Endodermal cell (in vitro differentiated cells): Measurements from ENCODE around the gene KLKB1. TPM values are rescaled to one million over a fixed set of nuclear protein-coding genes. Genes with fewer than 3 reads are reported as not detected.

ENCODE experiments used
- DNase-seq: peaks from one replicate; pipeline ENCODE4 v3.0.0-alpha.2; 2017
- H3K27ac ChIP-seq: 2 replicates; pipeline ENCODE4 v1.5.1; 2013; ENCODE audit warnings: mild to moderate bottlenecking, low read depth, low read length, moderate library complexity
- H3K27me3 ChIP-seq: 2 replicates; pipeline ENCODE4 v1.6.1; 2013; ENCODE audit warnings: mild to moderate bottlenecking, low read length, moderate library complexity; ENCODE audit not compliant: insufficient read depth, control insufficient read depth, poor library complexity, severe bottlenecking
- H3K36me3 ChIP-seq: 2 replicates; pipeline ENCODE4 v1.7.0; 2013; ENCODE audit warnings: mild to moderate bottlenecking, low read length, moderate library complexity; ENCODE audit not compliant: control insufficient read depth, insufficient read depth
- H3K4me1 ChIP-seq: one replicate; pipeline ENCODE4 v1.7.0; 2013; ENCODE audit warnings: low read length; ENCODE audit not compliant: control insufficient read depth, insufficient read depth
- H3K4me3 ChIP-seq: 2 replicates; pipeline ENCODE4 v1.5.1; 2013; ENCODE audit warnings: mild to moderate bottlenecking, low read length, moderate library complexity
- H3K9ac ChIP-seq: 2 replicates; pipeline ENCODE4 v1.6.1; 2013; ENCODE audit warnings: mild to moderate bottlenecking, low read length, moderate library complexity; ENCODE audit not compliant: poor library complexity, severe bottlenecking; ENCODE audit errors: extremely low read depth
- H3K9me3 ChIP-seq: 2 replicates; pipeline ENCODE4 v1.6.1; 2013; ENCODE audit warnings: mild to moderate bottlenecking, low read length, moderate library complexity; ENCODE audit not compliant: control insufficient read depth
- H3K27ac Mint-ChIP-seq: 2 replicates; pipeline ENCODE4 v1.8.0; 2020; ENCODE audit warnings: mixed read lengths
- H3K27me3 Mint-ChIP-seq: 2 replicates; pipeline ENCODE4 v1.8.0; 2021; ENCODE audit warnings: mild to moderate bottlenecking, mixed read lengths; ENCODE audit not compliant: insufficient read depth
- H3K36me3 Mint-ChIP-seq: 2 replicates; pipeline ENCODE4 v1.8.0; 2020; ENCODE audit warnings: low read depth, mixed read lengths
- H3K4me1 Mint-ChIP-seq: 2 replicates; pipeline ENCODE4 v1.8.0; 2020; ENCODE audit warnings: mixed read lengths
- H3K4me3 Mint-ChIP-seq: 2 replicates; pipeline ENCODE4 v1.8.0; 2020; ENCODE audit warnings: mild to moderate bottlenecking, moderate library complexity, mixed read lengths
- H3K9me3 Mint-ChIP-seq: 2 replicates; pipeline ENCODE4 v1.8.0; 2020; ENCODE audit warnings: mild to moderate bottlenecking, mixed read lengths
- CTCF ChIP-seq: fragments of 200-600 bp; sonication (generic); conservative IDR thresholded peaks from 2 replicates; pipeline ENCODE4 v1.5.0; 2021; ENCODE audit warnings: antibody characterized with exemption, mild to moderate bottlenecking
- WGBS, 2 experiments: methylation state at CpG; one replicate each; pipeline versions ENCODE4 v1.1.5 to v1.1.7; 2013; ENCODE audit warnings: missing lambda C conversion rate in 2 of 2, mixed read lengths in 1 of 2; ENCODE audit not compliant: insufficient coverage in 1 of 2, insufficient read length in 1 of 2; 5-methylcytosine and 5-hydroxymethylcytosine counted together
- total RNA-seq, 2 donors: library from RNA; stranded (reverse); fragmentation: NEBNext Ultra II Directional in 1 of 2; extraction: Animal tissue kit (Norgen Biotek cat#: 25700) in 1 of 2; gene quantifications; 2 replicates in 1 of 2; 3 replicates in 1 of 2; pipeline ENCODE4 v1.2.1, GENCODE V29; 2021

The KLKB1 gene
- total RNA-seq, 2 donors from 2014 or later, result 9.5 to 11.9 TPM

GRCh38 chr4:186227744-186228513, 622 bp downstream of the KLKB1 start:
- DNase-seq, result no peak
- H3K27ac Mint-ChIP-seq, result no peak overlapping the region
- Histone ChIP-seq H3K27me3 (no peaks in the 10 kb centered on the region), H3K36me3 (no peaks in the 10 kb centered on the region), H3K9me3 (peaks cover 26% of the 10 kb centered on the region), H3K4me3 (no peak overlapping the region), H3K4me1 (no peaks in the 10 kb centered on the region), H3K27ac (no peak overlapping the region), H3K9ac (no peak overlapping the region)
- H3K9me3 Mint-ChIP-seq, result peaks cover 34% of the 10 kb centered on the region
- no peaks in the 10 kb centered on the region for H3K4me1 Mint-ChIP-seq
- WGBS, 2 experiments, result 63 to 66% methylated on average over 2 of the region's 2 CpGs
- no peaks in the 10 kb centered on the region for H3K27me3 Mint-ChIP-seq
- no peak for TF ChIP-seq CTCF
- H3K36me3 Mint-ChIP-seq, result peaks cover 11% of the 10 kb centered on the region
- no peak overlapping the region for H3K4me3 Mint-ChIP-seq

DNA sequence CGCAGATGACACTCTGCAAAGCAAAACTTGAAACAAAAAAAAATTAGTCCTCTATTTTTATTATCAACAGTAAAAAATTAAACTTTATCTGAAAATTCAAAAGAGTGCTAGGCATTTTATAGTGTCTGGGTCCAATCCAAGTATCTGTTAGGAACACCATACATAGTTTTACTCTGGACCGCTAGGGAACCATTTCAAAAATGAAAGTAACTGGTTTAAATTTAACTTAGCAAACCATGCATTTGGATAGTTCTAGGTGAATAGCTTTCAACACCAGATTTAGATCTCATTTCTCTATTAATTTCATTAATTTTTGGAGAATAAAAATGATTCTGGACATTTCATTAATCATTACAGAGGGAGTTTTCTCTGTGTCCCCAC, 1.2 kb downstream of the KLKB1 start:
- no peak overlapping the region for H3K4me3 Mint-ChIP-seq
- no peaks in the 10 kb centered on the region for H3K4me1 ChIP-seq
- no peak overlapping the region for H3K4me3 ChIP-seq
- peaks cover 5% of the 10 kb centered on the region for H3K36me3 Mint-ChIP-seq
- peaks cover 28% of the 10 kb centered on the region for H3K9me3 Mint-ChIP-seq
- no peak for TF ChIP-seq CTCF
- no peak for DNase-seq
- no peaks in the 10 kb centered on the region for H3K27me3 Mint-ChIP-seq
- H3K4me1 Mint-ChIP-seq, result no peaks in the 10 kb centered on the region
- 95% methylated on average over 2 of the region's 2 CpGs; no CpG with 5 or more reads in 1 of the 2 experiments for WGBS, 2 experiments
- no peak overlapping the region for H3K27ac Mint-ChIP-seq
- H3K27me3 ChIP-seq, result no peaks in the 10 kb centered on the region
- no peak overlapping the region for H3K9ac ChIP-seq
- no peaks in the 10 kb centered on the region for H3K36me3 ChIP-seq
- no peak overlapping the region for H3K27ac ChIP-seq
- peaks cover 26% of the 10 kb centered on the region for H3K9me3 ChIP-seq

- Histone ChIP-seq H3K4me1 (no peaks in the 10 kb centered on the region), H3K27me3 (no peaks in the 10 kb centered on the region), H3K27ac (no peak overlapping the region), H3K36me3 (no peaks in the 10 kb centered on the region), H3K4me3 (no peak overlapping the region), H3K9ac (no peak overlapping the region), H3K9me3 (no peaks in the 10 kb centered on the region)
- H3K9me3 Mint-ChIP-seq, result peaks cover 1% of the 10 kb centered on the region
- no peaks in the 10 kb centered on the region for H3K36me3 Mint-ChIP-seq
- H3K4me1 Mint-ChIP-seq, result no peaks in the 10 kb centered on the region
- 81 to 100% methylated on average over 1 to 2 of the region's 2 CpGs for WGBS, 2 experiments
- no peak for DNase-seq
- no peak overlapping the region for H3K4me3 Mint-ChIP-seq
- no peak for TF ChIP-seq CTCF
- H3K27ac Mint-ChIP-seq, result no peak overlapping the region
- H3K27me3 Mint-ChIP-seq, result no peaks in the 10 kb centered on the region
Observed at GRCh38 chr4:186234367-186234766, 7.1 kb downstream of the KLKB1 start.
